NCI-H1694 treated with DMSO at 0.1 percent for 48 hours (cell line): Measurements from ENCODE around the gene ACAP3.

Experiments used
- DNase-seq: peaks from one replicate; lab custom pipeline; 2025; lab: John Stamatoyannopoulos, UW

The ACAP3 gene

GRCh38 chr1:1307923-1308755 is at the start of gene ACAP3, which contains the start of gene PUSL1:
TSS of gene ACAP3 (minus strand) at chr1:1307930. CDS start at chr1:1307815, 115 bp downstream.
TSS of gene PUSL1 (plus strand) at chr1:1308597. CDS start at chr1:1308644, 47 bp downstream.
- peak; percentile 74 for DNase-seq

DNA sequence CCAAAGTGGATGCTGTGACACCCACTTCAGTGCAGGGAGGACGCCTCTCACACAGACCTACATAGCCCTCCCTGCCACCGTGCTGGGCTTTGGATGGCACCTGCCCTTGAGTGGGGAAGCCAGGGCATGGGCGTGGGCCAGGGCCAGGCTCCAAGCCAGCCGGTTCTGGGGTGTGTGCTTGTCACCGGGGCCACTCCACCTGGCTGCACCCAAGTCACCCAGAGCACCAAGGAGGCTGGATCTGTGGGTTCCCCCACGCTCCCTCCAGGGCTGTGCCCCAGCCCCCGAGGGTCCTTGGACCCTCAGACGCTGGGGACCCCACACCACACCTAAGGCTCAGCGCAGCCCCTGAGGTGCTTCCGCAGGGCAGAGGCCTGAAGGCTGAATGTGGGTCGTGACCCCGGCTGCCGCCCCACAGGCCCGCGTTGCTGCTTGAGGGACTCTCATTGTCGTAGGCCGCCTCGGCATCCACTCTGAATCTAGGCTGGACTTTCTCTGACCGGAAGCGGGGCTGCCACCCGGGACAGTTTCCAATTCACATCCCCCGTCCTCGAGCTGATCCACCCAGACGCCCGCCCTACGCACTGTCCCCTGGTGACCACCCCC is 49.2 kb upstream of the ACAP3 start:
- no peak for DNase-seq

GRCh38 chr1:1356166-1356795 is 48.6 kb upstream of the ACAP3 start:
- DNase-seq: no peak

- DNase-seq: no peak
Measured at GRCh38 chr1:1355416-1355815, 47.7 kb upstream of the ACAP3 start.

DNA sequence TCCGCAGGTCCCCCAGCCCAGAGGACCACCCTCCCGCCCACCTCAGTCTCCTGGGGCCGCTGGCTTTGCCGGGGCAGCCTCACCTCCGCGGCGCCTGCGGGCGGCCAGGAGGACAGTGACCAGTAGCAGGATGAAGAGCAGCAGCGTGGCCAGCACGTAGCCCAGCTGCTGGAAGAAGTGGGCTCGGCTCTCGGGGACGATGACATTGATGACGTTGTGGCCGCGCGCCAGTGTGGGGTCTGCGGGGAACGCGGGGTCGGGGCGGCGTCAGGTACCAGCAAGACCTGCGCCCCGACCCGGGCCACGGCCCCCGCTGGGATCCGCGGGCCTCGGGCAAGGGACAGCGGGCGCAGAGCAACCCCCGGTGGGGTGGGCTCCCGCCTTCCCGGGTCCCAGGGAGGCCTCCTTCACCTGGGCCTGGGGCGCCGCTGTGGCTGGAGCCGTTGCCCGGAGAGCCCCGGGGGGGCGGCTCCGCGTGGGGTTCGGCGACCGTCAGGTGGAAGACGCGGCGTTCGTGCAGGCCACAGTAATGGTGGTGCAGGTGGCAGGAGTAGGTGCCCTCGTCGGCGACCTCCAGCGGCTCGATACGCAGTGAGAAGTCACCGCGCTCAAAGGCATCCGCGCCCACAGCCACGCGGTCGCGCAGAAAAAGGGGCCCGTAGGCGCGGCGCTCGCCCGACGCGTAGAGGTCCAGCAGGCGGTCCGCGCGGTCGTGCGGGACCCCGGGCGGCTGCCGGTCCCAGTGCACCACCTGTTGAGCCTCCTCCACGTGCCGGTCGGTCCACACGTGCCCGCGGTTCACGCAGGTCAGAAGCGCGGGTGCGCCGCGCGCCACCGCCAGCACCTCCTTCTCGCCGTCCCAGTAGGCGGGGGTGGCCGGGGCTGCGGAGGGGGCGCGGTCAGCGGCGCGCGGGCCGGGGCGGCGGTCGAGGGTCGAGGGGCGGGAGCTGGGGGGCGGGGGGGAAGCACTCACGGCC is 46.8 kb upstream of the ACAP3 start:
- no peak for DNase-seq

DNA sequence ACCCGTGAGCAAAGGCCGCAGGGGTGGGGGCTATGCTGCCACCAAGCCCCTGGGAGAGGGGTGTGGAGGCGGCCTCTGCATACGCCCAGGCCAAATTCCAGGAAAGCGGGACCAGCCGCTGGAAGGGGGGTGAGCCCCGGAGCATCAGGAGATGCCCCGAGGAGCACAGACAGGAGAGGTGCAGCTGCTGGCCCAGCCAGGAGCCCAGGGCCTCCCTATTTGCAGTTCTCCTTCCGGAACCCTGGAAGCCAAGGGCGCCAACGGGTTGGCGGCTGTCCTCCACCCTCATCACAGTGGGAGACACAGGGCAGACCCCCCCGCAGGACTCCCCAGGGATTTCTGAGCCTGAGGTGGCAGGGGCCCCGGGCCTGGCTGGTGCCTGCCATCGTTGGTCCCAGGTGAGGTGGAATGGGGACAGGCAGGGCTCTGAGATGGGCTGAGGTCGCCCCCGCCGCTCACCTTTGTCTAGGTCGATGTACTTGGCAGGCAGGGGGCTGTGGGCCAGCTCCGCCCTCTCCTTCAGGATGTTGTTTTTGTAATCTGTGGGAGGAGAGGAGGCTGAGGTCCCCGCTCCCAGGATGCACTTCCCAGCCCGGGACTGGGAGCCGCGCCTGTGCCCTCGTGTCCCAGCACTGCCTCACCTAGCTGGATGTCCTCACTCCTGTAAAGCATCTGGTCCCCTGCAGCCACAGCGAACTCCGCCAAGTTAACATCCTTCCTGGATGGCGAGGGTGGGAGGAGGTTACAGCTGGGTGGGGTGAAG is 45.8 kb upstream of the ACAP3 start:
- no peak for DNase-seq

- DNase-seq: peak; percentile 17
Measured at GRCh38 chr1:1352786-1353388, 45.2 kb upstream of the ACAP3 start.

DNA sequence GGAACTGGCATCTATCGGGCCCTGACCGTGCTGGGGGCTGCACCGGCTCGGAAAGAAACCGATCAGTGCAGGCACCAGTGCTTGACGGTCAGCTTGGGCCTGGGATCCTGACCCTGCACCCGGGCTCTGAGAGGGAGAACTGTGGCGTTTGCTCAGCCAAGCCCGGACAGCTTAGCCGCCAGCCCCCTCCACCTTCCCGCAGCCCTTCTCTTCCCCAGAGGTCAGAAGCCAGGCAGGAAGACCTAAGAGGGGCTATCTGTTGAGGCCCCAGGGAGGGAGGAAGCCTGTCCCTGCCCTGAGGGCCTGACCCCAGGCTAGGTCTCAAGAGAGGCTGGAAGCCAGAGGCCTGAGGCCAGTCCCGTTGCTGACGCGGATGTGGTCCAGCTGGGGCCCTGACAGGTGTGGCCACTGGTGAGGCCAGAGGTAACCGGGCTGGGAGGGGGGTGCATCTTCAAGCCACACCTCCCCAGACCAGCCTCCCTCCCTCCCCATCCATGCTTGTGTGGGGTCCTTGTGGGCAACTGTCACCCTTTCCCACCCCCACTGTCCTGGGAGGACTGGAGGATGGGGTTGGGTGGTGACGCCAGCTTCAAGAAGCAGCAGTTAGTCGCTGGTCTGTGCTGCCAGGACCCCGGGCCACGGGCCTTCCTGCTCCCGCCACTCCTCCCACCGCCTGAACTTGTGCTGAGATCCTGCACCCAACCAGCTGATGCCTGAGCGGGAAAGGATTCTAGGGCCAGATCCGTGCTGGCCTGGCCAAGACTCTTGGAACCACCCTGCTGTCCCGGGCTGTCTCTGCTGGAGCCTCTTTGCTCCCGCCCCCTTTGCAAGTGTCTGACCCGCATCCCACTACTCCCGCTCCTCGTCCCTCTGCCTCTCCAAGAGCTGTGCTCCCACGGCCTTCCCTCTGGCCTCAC is 44.0 kb upstream of the ACAP3 start:
- no peak for DNase-seq

GRCh38 chr1:1349256-1350012 is 41.7 kb upstream of the ACAP3 start, which contains the start of gene DVL1:
TSS of gene DVL1 (minus strand) at chr1:1349418. CDS start at chr1:1349065, 353 bp downstream.
- DNase-seq: no peak

GRCh38 chr1:1348420-1349255 is 40.9 kb upstream of the ACAP3 start:
- DNase-seq: no peak

- DNase-seq: no peak
Measured at GRCh38 chr1:1347663-1348419, 40.1 kb upstream of the ACAP3 start.

DNA sequence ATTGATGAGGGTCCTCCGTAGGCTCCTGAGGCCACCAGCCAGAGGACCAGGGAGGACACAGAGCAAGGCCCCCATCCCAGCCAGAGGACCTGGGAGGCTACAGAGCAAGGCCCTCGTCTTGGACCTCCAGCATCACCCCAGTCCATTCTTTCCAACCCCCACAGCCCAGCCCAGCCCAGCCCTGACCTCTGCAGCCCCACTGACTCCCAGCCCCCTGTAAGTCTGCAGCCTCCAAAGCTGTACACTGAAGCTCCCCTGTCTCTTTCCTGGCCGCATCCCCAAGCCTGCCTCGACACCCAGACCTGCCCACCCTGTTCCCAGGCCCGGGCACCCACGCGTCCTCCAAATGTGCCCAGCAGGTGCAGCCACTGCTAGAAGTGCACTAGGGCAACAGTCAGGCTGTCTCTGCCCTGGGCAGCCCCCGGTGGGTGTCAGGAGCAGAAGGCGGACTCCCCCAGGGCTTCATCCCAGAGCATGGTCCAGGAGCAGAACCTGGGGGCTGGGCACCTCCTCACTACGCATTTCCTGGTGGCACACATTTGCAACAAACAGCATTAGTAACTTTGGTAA is 39.4 kb upstream of the ACAP3 start:
- DNase-seq: no peak

GRCh38 chr1:1346501-1346890 is 38.8 kb upstream of the ACAP3 start:
- no peak for DNase-seq

- no peak for DNase-seq
Measured at GRCh38 chr1:1345860-1346500, 38.2 kb upstream of the ACAP3 start.

DNA sequence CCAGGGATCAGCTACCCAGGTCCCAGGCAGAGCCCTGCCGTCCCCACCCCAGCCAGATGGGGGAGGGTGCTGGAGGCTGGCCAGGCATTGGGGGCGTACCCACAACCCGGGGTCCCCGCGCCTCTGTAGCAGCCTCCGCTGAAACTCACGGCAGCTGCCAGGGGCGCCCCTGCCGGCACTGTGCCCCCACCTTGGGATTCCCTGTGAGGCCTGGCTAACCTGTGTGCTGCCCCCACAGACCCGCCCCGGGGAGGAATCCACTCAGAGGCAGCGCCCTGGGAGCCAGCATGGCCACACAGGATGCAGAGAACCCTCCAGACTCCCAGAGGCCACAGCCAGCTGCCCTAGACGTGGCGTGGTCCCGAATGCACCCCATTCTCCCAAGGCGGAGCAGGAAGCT is 37.7 kb upstream of the ACAP3 start:
- no peak for DNase-seq
